CD14-positive monocyte (primary cell): ENCODE data around the gene C1S. TPM values are rescaled to one million over a fixed set of nuclear protein-coding genes. Genes with fewer than 3 reads are reported as not detected.

Source experiments
- DNase-seq, 3 donors: peaks; one replicate each; pipeline ENCODE4 v3.0.0-alpha.2; 2011 to 2022
- H2AFZ ChIP-seq: 2 replicates; pipeline ENCODE4 v1.6.0; 2012; ENCODE audit warnings: mild to moderate bottlenecking, low read depth, low read length, inconsistent platforms; ENCODE audit not compliant: insufficient read depth, poor library complexity, severe bottlenecking
- H3K27ac ChIP-seq, 2 donors: 1 replicate in 1 of 2; 2 replicates in 1 of 2; pipeline ENCODE4 v1.5.1; 2012 to 2013; ENCODE audit warnings: low read length in 2 of 2, control low read depth in 1 of 2, inconsistent platforms in 1 of 2, low read depth in 1 of 2, mild to moderate bottlenecking in 1 of 2
- H3K27me3 ChIP-seq, 2 donors: one replicate each; pipeline versions ENCODE4 v1.6.0 to v1.6.1; 2011 to 2013; ENCODE audit warnings: low read length in 2 of 2; ENCODE audit not compliant: control insufficient read depth in 2 of 2, insufficient read depth in 2 of 2
- H3K36me3 ChIP-seq, 2 donors: replicated peaks in 1 of 2; 1 replicate in 1 of 2; 2 replicates in 1 of 2; pipeline versions ENCODE4 v1.5.1 to v1.6.1; 2012 to 2013; ENCODE audit warnings: low read length in 2 of 2, control low read depth in 1 of 2, inconsistent platforms in 1 of 2, mild to moderate bottlenecking in 1 of 2; ENCODE audit not compliant: insufficient read depth in 2 of 2, control insufficient read depth in 1 of 2
- H3K4me1 ChIP-seq, 2 donors: 1 replicate in 1 of 2; 2 replicates in 1 of 2; pipeline versions ENCODE4 v1.5.1 to v1.6.1; 2012 to 2013; ENCODE audit warnings: low read length in 2 of 2, control low read depth in 1 of 2, inconsistent platforms in 1 of 2, mild to moderate bottlenecking in 1 of 2, moderate library complexity in 1 of 2; ENCODE audit not compliant: insufficient read depth in 2 of 2, control insufficient read depth in 1 of 2
- H3K4me2 ChIP-seq: replicated peaks from 2 replicates; pipeline ENCODE3; 2012; ENCODE audit warnings: low read length, moderate library complexity, mild to moderate bottlenecking; ENCODE audit not compliant: poor library complexity, severe bottlenecking; ENCODE audit errors: extremely low read depth
- H3K4me3 ChIP-seq, 3 experiments: fragments of 200-600 bp in 1 of 3; sonication (generic) in 1 of 3; replicated peaks in 1 of 3; 1 replicate in 2 of 3; 2 replicates in 1 of 3; pipeline ENCODE4 v1.5.1; 2011 to 2013; ENCODE audit warnings: low read length in 3 of 3, mild to moderate bottlenecking in 3 of 3, control low read depth in 2 of 3, low read depth in 2 of 3, inconsistent platforms in 1 of 3, moderate library complexity in 1 of 3
- H3K79me2 ChIP-seq: 2 replicates; pipeline ENCODE4 v1.6.0; 2012; ENCODE audit warnings: mild to moderate bottlenecking, control low read depth, inconsistent platforms, low read length, moderate library complexity; ENCODE audit not compliant: insufficient read depth
- H3K9ac ChIP-seq: 2 replicates; pipeline ENCODE4 v1.6.0; 2017; ENCODE audit warnings: low read length, mild to moderate bottlenecking; ENCODE audit not compliant: insufficient read depth, poor library complexity, severe bottlenecking
- H3K9me3 ChIP-seq, 2 donors: replicated peaks in 1 of 2; 1 replicate in 1 of 2; 2 replicates in 1 of 2; pipeline versions ENCODE4 v1.5.1 to v1.6.1; 2012 to 2013; ENCODE audit warnings: low read length in 2 of 2, control low read depth in 1 of 2; ENCODE audit not compliant: control insufficient read depth in 1 of 2, insufficient read depth in 1 of 2
- H4K20me1 ChIP-seq: 2 replicates; pipeline ENCODE4 v1.6.0; 2012; ENCODE audit warnings: mild to moderate bottlenecking, low read length, control low read depth, moderate library complexity; ENCODE audit not compliant: insufficient read depth
- H3K27ac Mint-ChIP-seq, 7 donors: one replicate each; pipeline ENCODE4 v1.8.0; 2020; ENCODE audit warnings: mild to moderate bottlenecking in 7 of 7, mixed read lengths in 7 of 7, moderate library complexity in 6 of 7, inconsistent platforms in 2 of 7
- H3K27me3 Mint-ChIP-seq, 3 donors: one replicate each; pipeline ENCODE4 v1.8.0; 2021 to 2022; ENCODE audit warnings: low read depth in 3 of 3, mild to moderate bottlenecking in 3 of 3, mixed read lengths in 3 of 3, moderate library complexity in 3 of 3, inconsistent platforms in 1 of 3
- H3K36me3 Mint-ChIP-seq, 2 donors: one replicate each; pipeline ENCODE4 v1.8.0; 2020; ENCODE audit warnings: mixed read lengths in 2 of 2, inconsistent platforms in 1 of 2, mild to moderate bottlenecking in 1 of 2
- H3K4me1 Mint-ChIP-seq: one replicate; pipeline ENCODE4 v1.8.0; 2020; ENCODE audit warnings: mild to moderate bottlenecking, mixed read lengths
- H3K4me3 Mint-ChIP-seq, 2 donors: one replicate each; pipeline ENCODE4 v1.8.0; 2020; ENCODE audit warnings: mild to moderate bottlenecking in 2 of 2, mixed read lengths in 2 of 2, moderate library complexity in 1 of 2
- H3K9me3 Mint-ChIP-seq, 7 donors: one replicate each; pipeline ENCODE4 v1.8.0; 2020 to 2022; ENCODE audit warnings: mixed read lengths in 7 of 7, mild to moderate bottlenecking in 6 of 7, moderate library complexity in 6 of 7, inconsistent platforms in 2 of 7
- WGBS: methylation state at CpG from one replicate; pipeline ENCODE4 v1.1.5; 2013; ENCODE audit warnings: missing lambda C conversion rate; ENCODE audit not compliant: insufficient coverage; 5-methylcytosine and 5-hydroxymethylcytosine counted together
- intact Hi-C, 2 donors: fragments of 100-400 bp; cut with micrococcal nuclease; formaldehyde crosslinking; loops; one replicate each; pipeline versions ENCODE4 v1.15.0 to v1.15.1; 2023
- polyA plus RNA-seq, 3 donors: library from polyadenylated mRNA; depleted of rRNA in 1 of 3; unstranded in 2 of 3; stranded (reverse) in 1 of 3; fragments of 300-500 nt in 2 of 3; fragments of >200 nt in 1 of 3; fragmentation: Illumina TruSeq in 2 of 3; gene quantifications; 1 replicate in 2 of 3; 2 replicates in 1 of 3; pipeline ENCODE4 v1.2.3, GENCODE V29; 2012 to 2021
- TF ChIP-seq, protein P1 (sequence below): fragments of 200-600 bp; IDR thresholded peaks from one replicate; pipeline ENCODE4 v1.8.0; 2022; ENCODE audit warnings: antibody characterized with exemption, mild to moderate bottlenecking

C1S gene
- polyA plus RNA-seq, 3 donors: 1.00 TPM; not detected in 2

DNA sequence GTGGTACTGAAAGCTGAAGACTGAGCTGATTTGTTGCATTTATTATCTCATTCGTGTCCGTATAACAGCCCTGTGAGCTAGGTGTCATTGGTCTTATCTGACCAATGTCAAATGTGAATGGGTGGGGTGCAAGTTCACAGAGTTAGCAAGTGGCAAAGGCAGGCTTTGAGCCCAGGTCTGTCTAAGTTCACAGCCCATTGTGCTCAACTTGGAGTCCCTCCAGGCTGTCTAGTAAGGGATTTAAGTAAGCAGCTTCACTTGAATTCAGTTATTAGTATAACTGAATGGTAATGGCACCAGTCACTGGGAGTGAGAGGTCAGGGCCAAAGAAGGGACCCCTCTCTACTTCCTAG, 8.5 kb downstream of the C1S start:
- Histone ChIP-seq H3K27ac (no peak overlapping the region), H3K4me3 (no peak overlapping the region), H3K9me3 (no peaks in the 10 kb centered on the region), H3K27me3 (no peaks in the 10 kb centered on the region), H3K9ac (no peak overlapping the region), H3K4me2 (no peak overlapping the region), H3K4me1 (no peaks in the 10 kb centered on the region), H3K36me3 (no peaks in the 10 kb centered on the region), H4K20me1 (no peaks in the 10 kb centered on the region), H3K79me2 (no peaks in the 10 kb centered on the region), H2AFZ (no peak overlapping the region)
- Mint-ChIP-seq H3K9me3 (peaks cover 0 to 1% (median 0%) of the 10 kb centered on the region in 7 donors), H3K4me3 (no peak overlapping the region), H3K27ac (no peak overlapping the region), H3K27me3 (peaks cover 2 to 11% (median 5%) of the 10 kb centered on the region in 3 donors), H3K4me1 (peaks cover 2% of the 10 kb centered on the region), H3K36me3 (no peaks in the 10 kb centered on the region)
- no peak for DNase-seq
- TF ChIP-seq, protein P1, sequence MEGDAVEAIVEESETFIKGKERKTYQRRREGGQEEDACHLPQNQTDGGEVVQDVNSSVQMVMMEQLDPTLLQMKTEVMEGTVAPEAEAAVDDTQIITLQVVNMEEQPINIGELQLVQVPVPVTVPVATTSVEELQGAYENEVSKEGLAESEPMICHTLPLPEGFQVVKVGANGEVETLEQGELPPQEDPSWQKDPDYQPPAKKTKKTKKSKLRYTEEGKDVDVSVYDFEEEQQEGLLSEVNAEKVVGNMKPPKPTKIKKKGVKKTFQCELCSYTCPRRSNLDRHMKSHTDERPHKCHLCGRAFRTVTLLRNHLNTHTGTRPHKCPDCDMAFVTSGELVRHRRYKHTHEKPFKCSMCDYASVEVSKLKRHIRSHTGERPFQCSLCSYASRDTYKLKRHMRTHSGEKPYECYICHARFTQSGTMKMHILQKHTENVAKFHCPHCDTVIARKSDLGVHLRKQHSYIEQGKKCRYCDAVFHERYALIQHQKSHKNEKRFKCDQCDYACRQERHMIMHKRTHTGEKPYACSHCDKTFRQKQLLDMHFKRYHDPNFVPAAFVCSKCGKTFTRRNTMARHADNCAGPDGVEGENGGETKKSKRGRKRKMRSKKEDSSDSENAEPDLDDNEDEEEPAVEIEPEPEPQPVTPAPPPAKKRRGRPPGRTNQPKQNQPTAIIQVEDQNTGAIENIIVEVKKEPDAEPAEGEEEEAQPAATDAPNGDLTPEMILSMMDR: no peak
- intact Hi-C loops: no loop called here
- WGBS: 76% methylated on average over 2 of the region's 2 CpGs

DNA sequence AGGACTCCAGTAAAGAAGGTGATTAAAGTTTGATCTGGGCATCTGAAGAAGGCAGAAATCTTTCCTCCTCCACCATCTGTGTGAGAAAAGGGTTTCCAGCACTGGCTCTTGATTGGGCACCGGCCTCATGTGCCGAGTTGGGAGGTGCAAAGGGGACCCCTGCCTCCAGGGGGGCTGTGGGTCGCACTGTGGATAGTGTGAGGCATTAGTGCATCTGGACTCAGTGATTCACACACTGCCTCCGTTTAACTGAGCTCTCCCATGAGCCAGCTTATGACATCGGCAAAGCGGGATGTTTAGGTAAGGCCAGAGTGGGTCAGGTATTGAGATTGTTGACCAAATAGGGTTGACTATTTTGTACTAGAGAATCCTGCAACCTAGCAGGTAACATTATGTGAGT, 8.9 kb downstream of the C1S start:
- Mint-ChIP-seq H3K36me3 (no peaks in the 10 kb centered on the region), H3K9me3 (peaks cover 0 to 1% (median 0%) of the 10 kb centered on the region in 7 donors), H3K27ac (peak overlapping the region in 1 of 7 donors; percentile 36), H3K27me3 (peaks cover 2 to 11% (median 5%) of the 10 kb centered on the region in 3 donors), H3K4me1 (peaks cover 2% of the 10 kb centered on the region), H3K4me3 (no peak overlapping the region)
- Histone ChIP-seq H3K79me2 (no peaks in the 10 kb centered on the region), H4K20me1 (no peaks in the 10 kb centered on the region), H3K27me3 (no peaks in the 10 kb centered on the region), H3K4me3 (no peak overlapping the region), H3K9ac (no peak overlapping the region), H3K4me1 (no peaks in the 10 kb centered on the region), H3K36me3 (no peaks in the 10 kb centered on the region), H3K9me3 (no peaks in the 10 kb centered on the region), H3K27ac (no peak overlapping the region), H2AFZ (no peak overlapping the region), H3K4me2 (no peak overlapping the region)
- TF ChIP-seq, protein P1: no peak
- 80% methylated on average over 1 of the region's 6 CpGs for WGBS
- no peak for DNase-seq
- intact Hi-C loops: no loop called here
